GM12892 (cell line): ENCODE data around the gene BRPF1.

Experiments
- POLR2A ChIP-seq: IDR thresholded peaks from 2 replicates; pipeline ENCODE4 v1.6.1; 2011; ENCODE audit warnings: low read depth, low read length, control low read depth
- POLR2AphosphoS5 ChIP-seq: IDR thresholded peaks from 2 replicates; pipeline ENCODE4 v1.6.1; 2011; ENCODE audit warnings: low read depth, low read length, control low read depth
- TAF1 ChIP-seq: IDR thresholded peaks from 2 replicates; pipeline ENCODE4 v1.6.1; 2011; ENCODE audit warnings: low read depth, mild to moderate bottlenecking, control low read depth, low read length, borderline replicate concordance

DNA sequence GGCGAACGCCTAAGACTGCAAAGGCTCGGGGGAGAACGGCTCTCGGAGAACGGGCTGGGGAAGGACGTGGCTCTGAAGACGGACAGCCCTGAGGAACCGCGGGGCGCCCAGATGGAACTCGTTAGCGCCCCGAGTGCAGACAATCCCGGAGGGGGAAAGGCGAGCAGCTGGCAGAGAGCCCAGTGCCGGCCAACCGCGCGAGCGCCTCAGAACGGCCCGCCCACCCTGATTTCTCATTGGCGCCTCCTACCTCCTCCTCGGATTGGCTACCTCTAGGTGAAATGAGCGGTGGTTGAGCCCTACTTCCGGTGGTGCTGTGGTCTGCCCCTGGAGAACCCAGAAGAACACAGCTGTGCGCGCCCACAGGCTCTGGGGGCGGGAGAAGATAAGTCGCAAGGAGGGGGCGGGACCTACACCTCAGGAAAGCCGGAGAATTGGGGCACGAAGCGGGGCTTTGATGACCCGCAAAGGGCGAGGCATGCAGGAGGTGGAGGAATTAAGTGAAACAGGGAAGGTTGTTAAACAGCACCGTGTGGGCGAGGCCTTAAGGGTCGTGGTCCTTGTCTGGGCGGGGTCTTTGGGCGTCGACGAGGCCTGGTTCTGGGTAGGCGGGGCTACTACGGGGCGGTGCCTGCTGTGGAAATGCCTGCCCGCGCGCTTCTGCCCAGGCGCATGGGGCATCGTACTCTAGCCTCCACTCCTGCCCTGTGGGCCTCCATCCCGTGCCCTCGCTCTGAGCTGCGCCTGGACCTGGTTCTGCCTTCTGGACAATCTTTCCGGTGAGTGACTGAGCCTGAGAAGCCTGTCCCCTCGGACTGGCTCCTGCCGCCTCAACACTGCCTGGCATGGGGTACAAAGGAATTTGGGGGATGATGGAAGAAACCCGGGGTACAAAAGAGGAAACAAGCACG, 18.4 kb downstream of the BRPF1 start, which contains the start of gene OGG1:
- TF ChIP-seq TAF1 (0 out of 2 replicates have a peak, but pooled peaks have one; percentile 33), POLR2AphosphoS5 (0 out of 2 replicates have a peak, but pooled peaks have one; percentile 22), POLR2A (peak; percentile 25; the same call in 1 of the 2 replicates)
